Stomach (tissue), 9 donors: ENCODE results near the gene GRB10. TPM values are rescaled to one million over a fixed set of nuclear protein-coding genes. Genes with fewer than 3 reads are reported as not detected.

Experiments
- DNase-seq, 2 donors: peaks; one replicate each; pipeline versions ENCODE4 v3.0.0 to v3.0.0-alpha.2; 2013 to 2019
- H3K27ac ChIP-seq, 5 donors: fragments of 200-600 bp in 4 of 5; sonication (generic) in 4 of 5; one replicate each; pipeline ENCODE4 v1.5.1; 2013 to 2019; ENCODE audit warnings: mild to moderate bottlenecking in 1 of 5, moderate library complexity in 1 of 5
- H3K27me3 ChIP-seq, 3 donors: fragments of 200-600 bp; sonication (generic); one replicate each; pipeline ENCODE4 v1.5.1; 2017 to 2019; ENCODE audit warnings: mixed run types in 1 of 3
- H3K36me3 ChIP-seq, 4 donors: fragments of 200-600 bp; sonication (generic); 1 replicate in 3 of 4; 2 replicates in 1 of 4; pipeline ENCODE4 v1.5.1; 2016 to 2019
- H3K4me1 ChIP-seq, 4 donors: fragments of 200-600 bp; sonication (generic); one replicate each; pipeline ENCODE4 v1.5.1; 2016 to 2019
- H3K4me3 ChIP-seq, 4 donors: fragments of 200-600 bp; sonication (generic) in 3 of 4; one replicate each; pipeline ENCODE4 v1.5.1; 2016 to 2019; ENCODE audit warnings: mild to moderate bottlenecking in 1 of 4
- H3K9me3 ChIP-seq, 4 donors: fragments of 200-600 bp; sonication (generic); one replicate each; pipeline ENCODE4 v1.5.1; 2016 to 2019
- CTCF ChIP-seq, 7 experiments: fragments of 450-650 bp in 4 of 7; fragments of 200-600 bp in 3 of 7; sonication (generic) in 3 of 7; IDR thresholded peaks; one replicate each; pipeline ENCODE4 v1.5.1; 2016 to 2019; ENCODE audit warnings: antibody characterized with exemption in 7 of 7, control low read depth in 2 of 7, mild to moderate bottlenecking in 1 of 7
- EP300 ChIP-seq: sonication (generic); formaldehyde crosslinking; IDR thresholded peaks from one replicate; pipeline ENCODE4 v1.6.1; 2017; ENCODE audit warnings: antibody characterized with exemption
- POLR2A ChIP-seq, 4 donors: fragments of 450-650 bp; IDR thresholded peaks; one replicate each; pipeline ENCODE4 v1.6.1; 2016; ENCODE audit warnings: antibody characterized with exemption in 4 of 4, control low read depth in 2 of 4, mild to moderate bottlenecking in 1 of 4, moderate library complexity in 1 of 4
- POLR2AphosphoS5 ChIP-seq, 3 donors: sonication (generic); formaldehyde crosslinking; IDR thresholded peaks; one replicate each; pipeline ENCODE4 v1.6.1; 2016; ENCODE audit warnings: antibody characterized with exemption in 3 of 3
- WGBS, 5 donors: extraction: QIAGEN DNeasy Blood & Tissue Kit in 3 of 5; methylation state at CpG; one replicate each; pipeline versions ENCODE4 v1.1.5 to v1.1.7; 2013 to 2018; 5-methylcytosine and 5-hydroxymethylcytosine counted together
- intact Hi-C: fragments of 100-400 bp; cut with DNase I; formaldehyde crosslinking; loops from one replicate; pipeline ENCODE4 v1.15.1; 2023; ENCODE audit warnings: low total_unique reads
- polyA plus RNA-seq, 3 donors: library from polyadenylated mRNA; stranded (reverse); fragments of 200-250 nt; gene quantifications; one replicate each; pipeline ENCODE4 v1.2.3, GENCODE V29; 2013
- total RNA-seq, 5 donors: library from RNA; depleted of rRNA; stranded (reverse); fragments of >200 nt; gene quantifications; one replicate each; pipeline versions ENCODE4 v1.1.0 to v1.2.3, GENCODE V29; 2014 to 2016
- donor health status: healthy with polysubstance abuse.
- donor health status: Bipolar disorder and iron deficiency.
- donor health status: healthy.

GRB10 gene
- total and polyA plus RNA-seq, 8 donors, result 10.2 to 84.9 (median 49.6) TPM

GRCh38 chr7:50826371-50827172 is 43.9 kb upstream of the GRB10 start:
- no peak overlapping the region for H3K4me3 ChIP-seq
- no peaks in the 10 kb centered on the region for H3K27me3 ChIP-seq
- H3K9me3 ChIP-seq, result no peaks in the 10 kb centered on the region
- TF ChIP-seq CTCF (IDR thresholded peaks at IDR 0.05), result no peak
- TF ChIP-seq POLR2A (IDR thresholded peaks at IDR 0.05), result no peak
- no peak for TF ChIP-seq EP300
- TF ChIP-seq POLR2AphosphoS5 (IDR thresholded peaks at IDR 0.05), result no peak
- 78 to 82% (median 80%) methylated on average over 8 of the region's 8 CpGs for WGBS, 5 donors
- DNase-seq, result peak in 1 of 2 donors; percentile 43
- no peak overlapping the region for H3K27ac ChIP-seq
- intact Hi-C loops, result no loop called here
- no peaks in the 10 kb centered on the region for H3K4me1 ChIP-seq
- H3K36me3 ChIP-seq, result no peaks in the 10 kb centered on the region

DNA sequence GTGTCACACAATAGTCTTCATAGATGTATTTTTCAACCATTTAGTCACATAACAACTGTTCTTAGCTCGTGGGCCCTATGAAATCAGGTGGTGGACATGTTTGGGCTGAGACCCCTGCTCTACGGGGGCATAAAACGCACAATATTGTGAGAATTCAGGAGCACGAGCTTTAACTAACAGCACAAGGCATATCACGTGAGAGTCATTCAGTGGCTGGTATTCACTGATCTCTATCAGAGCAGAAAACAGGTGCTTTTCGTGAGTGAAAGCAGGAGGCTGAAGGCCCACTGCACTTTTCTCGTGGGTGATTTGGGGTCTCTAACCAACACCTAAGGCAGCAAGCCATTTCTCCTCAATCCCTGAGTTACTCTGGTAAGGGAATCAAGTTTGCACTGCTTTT is 42.8 kb upstream of the GRB10 start:
- DNase-seq, result no peak
- Histone ChIP-seq H3K27me3 (no peaks in the 10 kb centered on the region), H3K27ac (no peak overlapping the region)

DNA sequence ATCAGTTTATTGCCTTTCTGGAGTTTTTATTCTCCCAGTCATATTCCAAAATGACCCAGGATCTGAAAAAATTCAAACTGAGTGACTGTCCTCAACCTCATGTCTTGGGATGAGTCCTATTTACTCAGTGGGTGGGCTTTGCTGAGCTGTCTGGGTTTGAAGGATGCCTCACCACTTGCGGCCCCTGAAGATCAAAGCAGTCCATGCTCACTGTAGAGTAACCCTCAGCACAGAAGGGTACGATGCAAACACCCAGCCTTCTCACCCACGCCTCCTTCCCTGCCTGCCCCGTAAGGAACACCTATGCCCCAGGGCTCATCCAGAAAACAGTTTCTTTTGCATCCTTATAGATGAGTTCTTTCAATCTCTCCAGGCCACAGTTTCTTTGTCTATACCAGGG is 42.2 kb upstream of the GRB10 start:
- no peak for DNase-seq
- H3K4me3 ChIP-seq, result no peak overlapping the region
- no peak for TF ChIP-seq EP300
- no peak for TF ChIP-seq POLR2A (IDR thresholded peaks at IDR 0.05)
- TF ChIP-seq POLR2AphosphoS5 (IDR thresholded peaks at IDR 0.05), result no peak
- TF ChIP-seq CTCF (IDR thresholded peaks at IDR 0.05), result no peak
- H3K36me3 ChIP-seq, result no peaks in the 10 kb centered on the region
- intact Hi-C loops, result no loop called here
- 83 to 92% (median 92%) methylated on average over 4 of the region's 4 CpGs for WGBS, 5 donors
- H3K27me3 ChIP-seq, result no peaks in the 10 kb centered on the region
- no peaks in the 10 kb centered on the region for H3K9me3 ChIP-seq
- H3K27ac ChIP-seq, result no peak overlapping the region
- H3K4me1 ChIP-seq, result no peaks in the 10 kb centered on the region

More for the DNA sequence above, 42.8 kb upstream of the GRB10 start:
- no peak for TF ChIP-seq POLR2AphosphoS5 (IDR thresholded peaks at IDR 0.05)
- 57 to 71% (median 61%) methylated on average over 7 of the region's 7 CpGs for WGBS, 5 donors
- no peaks in the 10 kb centered on the region for H3K36me3 ChIP-seq
- H3K4me3 ChIP-seq, result no peak overlapping the region
- H3K4me1 ChIP-seq, result no peaks in the 10 kb centered on the region
- intact Hi-C loops, result no loop called here
- H3K9me3 ChIP-seq, result no peaks in the 10 kb centered on the region

DNA sequence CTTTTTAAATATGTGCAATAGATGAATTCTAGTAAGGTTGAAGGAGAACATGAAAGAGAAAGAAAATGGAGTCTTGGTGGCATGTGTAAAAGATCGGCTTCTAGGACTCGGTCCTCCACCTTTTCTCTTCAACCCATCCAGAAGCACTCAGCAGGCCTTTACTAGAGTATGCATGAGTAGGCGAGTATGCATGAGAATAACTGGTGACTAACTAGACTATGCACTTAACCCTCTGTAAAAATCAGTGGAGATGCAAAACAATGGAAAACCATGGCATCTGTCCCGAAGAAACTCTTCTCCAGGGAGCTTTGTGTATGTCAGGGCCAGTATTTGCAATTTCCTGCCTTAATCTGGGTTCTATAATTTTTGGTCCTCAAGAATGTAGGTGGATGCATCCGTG is 40.0 kb upstream of the GRB10 start:
- intact Hi-C loops, result no loop called here
- no peak overlapping the region for H3K4me3 ChIP-seq
- TF ChIP-seq POLR2AphosphoS5 (IDR thresholded peaks at IDR 0.05), result no peak
- no peaks in the 10 kb centered on the region for H3K27me3 ChIP-seq
- H3K27ac ChIP-seq, result no peak overlapping the region
- no peaks in the 10 kb centered on the region for H3K36me3 ChIP-seq
- H3K4me1 ChIP-seq, result no peaks in the 10 kb centered on the region
- WGBS, 5 donors, result 79 to 93% (median 90%) methylated on average over 5 of the region's 5 CpGs
- DNase-seq, result no peak
- no peaks in the 10 kb centered on the region for H3K9me3 ChIP-seq

DNA sequence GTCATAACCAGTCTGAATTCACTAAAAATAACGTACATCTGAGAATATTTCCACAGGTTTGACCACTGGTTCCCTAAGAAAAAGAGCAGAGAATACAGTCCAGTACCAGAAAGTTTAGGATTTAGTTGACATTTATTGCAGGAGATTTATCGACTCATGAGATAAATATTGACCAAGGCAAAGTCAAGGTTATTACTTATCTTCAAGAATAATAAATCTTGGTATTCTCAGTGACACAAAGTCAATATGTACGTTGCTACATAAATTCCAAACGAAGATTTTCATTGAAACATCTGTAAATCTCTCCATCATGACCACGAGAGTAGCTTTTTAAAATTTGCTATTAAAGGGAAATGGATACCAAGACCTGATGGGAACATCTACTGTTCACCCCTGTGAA is 39.4 kb upstream of the GRB10 start:
- Histone ChIP-seq H3K27ac (no peak overlapping the region), H3K9me3 (no peaks in the 10 kb centered on the region), H3K4me3 (no peak overlapping the region), H3K27me3 (no peaks in the 10 kb centered on the region), H3K36me3 (no peaks in the 10 kb centered on the region), H3K4me1 (no peaks in the 10 kb centered on the region)
- TF ChIP-seq CTCF (IDR thresholded peaks at IDR 0.05) (no peak), POLR2AphosphoS5 (IDR thresholded peaks at IDR 0.05) (no peak), POLR2A (IDR thresholded peaks at IDR 0.05) (no peak), EP300 (no peak)
- 26 to 40% (median 38%) methylated on average over 5 of the region's 5 CpGs for WGBS, 5 donors
- DNase-seq, result no peak
- intact Hi-C loops, result no loop called here
